HFFc6 (cell line): ENCODE measurements around the gene ATXN1. TPM values are rescaled to one million over a fixed set of nuclear protein-coding genes. Genes with fewer than 3 reads are reported as not detected.

Experiments used
- DNase-seq: peaks from one replicate; pipeline ENCODE4 v3.0.0-alpha.2; 2018
- H3K27ac Mint-ChIP-seq: 2 replicates; pipeline ENCODE4 v1.8.0; 2020; ENCODE audit warnings: mild to moderate bottlenecking, mixed read lengths
- H3K27me3 Mint-ChIP-seq: 2 replicates; pipeline ENCODE4 v1.8.0; 2021; ENCODE audit warnings: mild to moderate bottlenecking, moderate library complexity, mixed read lengths; ENCODE audit not compliant: insufficient read depth
- H3K36me3 Mint-ChIP-seq: 2 replicates; pipeline ENCODE4 v1.8.0; 2021; ENCODE audit warnings: low read depth, mixed read lengths
- H3K4me1 Mint-ChIP-seq: 2 replicates; pipeline ENCODE4 v1.8.0; 2020; ENCODE audit warnings: low read depth, mixed read lengths
- H3K4me3 Mint-ChIP-seq: 2 replicates; pipeline ENCODE4 v1.8.0; 2020; ENCODE audit warnings: mild to moderate bottlenecking, moderate library complexity, mixed read lengths
- H3K9me3 Mint-ChIP-seq: 2 replicates; pipeline ENCODE4 v1.8.0; 2020; ENCODE audit warnings: mild to moderate bottlenecking, mixed read lengths
- total RNA-seq, 6 experiments: library from RNA; stranded (reverse); fragmentation: NEBNext Ultra II Directional; extraction: Animal tissue kit (Norgen Biotek cat#: 25700); gene quantifications; 2 replicates in 1 of 6; 3 replicates in 5 of 6; pipeline ENCODE4 v1.2.3, GENCODE V29; 2021
- TF ChIP-seq, protein P1 (sequence below): fragments of 200-600 bp; sonication (generic); IDR thresholded peaks from 2 replicates; pipeline ENCODE4 v1.5.0; 2021; ENCODE audit warnings: antibody characterized with exemption, mild to moderate bottlenecking

The ATXN1 gene
- total RNA-seq, 6 experiments from 2014 or later = 28.2 to 41.5 (median 30.5) TPM

DNA sequence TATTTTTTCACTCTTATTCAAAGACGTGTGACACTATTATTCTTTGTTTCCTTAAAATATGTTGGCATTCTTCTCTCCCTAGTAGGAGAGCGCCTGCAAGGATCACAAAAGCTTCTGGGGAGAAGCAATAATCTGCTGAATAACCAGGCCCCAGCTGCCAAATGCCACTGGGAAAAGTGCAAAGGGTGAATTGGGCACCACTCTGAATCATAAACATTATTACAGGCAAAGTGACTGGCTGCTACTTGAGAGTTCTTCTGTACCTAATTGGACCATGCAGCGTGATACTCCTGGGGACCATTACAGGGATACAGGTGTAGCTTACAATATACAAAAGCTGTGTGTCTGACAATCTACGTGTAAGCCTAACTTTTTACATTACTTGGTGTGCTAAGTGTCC lies 152.8 kb downstream of the ATXN1 start:
- Mint-ChIP-seq H3K4me1 (peaks cover 7% of the 10 kb centered on the region), H3K9me3 (no peaks in the 10 kb centered on the region), H3K27ac (no peak overlapping the region), H3K27me3 (peaks cover 3% of the 10 kb centered on the region; the same call in 1 of the 2 replicates), H3K4me3 (no peak overlapping the region), H3K36me3 (peaks cover 21% of the 10 kb centered on the region)
- TF ChIP-seq, protein P1, sequence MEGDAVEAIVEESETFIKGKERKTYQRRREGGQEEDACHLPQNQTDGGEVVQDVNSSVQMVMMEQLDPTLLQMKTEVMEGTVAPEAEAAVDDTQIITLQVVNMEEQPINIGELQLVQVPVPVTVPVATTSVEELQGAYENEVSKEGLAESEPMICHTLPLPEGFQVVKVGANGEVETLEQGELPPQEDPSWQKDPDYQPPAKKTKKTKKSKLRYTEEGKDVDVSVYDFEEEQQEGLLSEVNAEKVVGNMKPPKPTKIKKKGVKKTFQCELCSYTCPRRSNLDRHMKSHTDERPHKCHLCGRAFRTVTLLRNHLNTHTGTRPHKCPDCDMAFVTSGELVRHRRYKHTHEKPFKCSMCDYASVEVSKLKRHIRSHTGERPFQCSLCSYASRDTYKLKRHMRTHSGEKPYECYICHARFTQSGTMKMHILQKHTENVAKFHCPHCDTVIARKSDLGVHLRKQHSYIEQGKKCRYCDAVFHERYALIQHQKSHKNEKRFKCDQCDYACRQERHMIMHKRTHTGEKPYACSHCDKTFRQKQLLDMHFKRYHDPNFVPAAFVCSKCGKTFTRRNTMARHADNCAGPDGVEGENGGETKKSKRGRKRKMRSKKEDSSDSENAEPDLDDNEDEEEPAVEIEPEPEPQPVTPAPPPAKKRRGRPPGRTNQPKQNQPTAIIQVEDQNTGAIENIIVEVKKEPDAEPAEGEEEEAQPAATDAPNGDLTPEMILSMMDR = no peak
- DNase-seq = no peak

DNA sequence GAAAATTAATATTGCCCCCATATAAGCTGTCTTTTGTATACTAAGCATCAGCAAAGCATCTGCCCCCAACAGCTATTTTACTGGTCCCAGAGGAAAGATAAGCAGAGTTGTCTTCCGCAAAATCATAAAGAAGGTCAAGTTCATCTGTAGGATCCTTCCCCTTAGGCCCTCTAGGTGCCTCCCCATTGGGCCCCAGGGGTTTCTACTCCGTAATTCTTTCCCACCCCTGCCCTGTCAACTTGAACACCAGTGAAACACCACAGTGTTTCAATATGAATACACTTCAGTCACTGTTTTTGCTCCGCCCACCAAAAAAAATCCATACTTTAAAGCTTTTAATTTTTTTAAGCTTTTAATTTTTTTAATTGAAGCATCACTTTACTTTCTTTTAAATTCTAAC lies 159.2 kb downstream of the ATXN1 start:
- DNase-seq = no peak
- H3K27ac Mint-ChIP-seq = no peak overlapping the region
- TF ChIP-seq, protein P1 = no peak
- H3K4me3 Mint-ChIP-seq = no peak overlapping the region
- peaks cover 1% of the 10 kb centered on the region; the same call in 1 of the 2 replicates for H3K27me3 Mint-ChIP-seq
- peaks cover 15% of the 10 kb centered on the region for H3K36me3 Mint-ChIP-seq
- no peaks in the 10 kb centered on the region for H3K9me3 Mint-ChIP-seq
- H3K4me1 Mint-ChIP-seq = peaks cover 20% of the 10 kb centered on the region

DNA sequence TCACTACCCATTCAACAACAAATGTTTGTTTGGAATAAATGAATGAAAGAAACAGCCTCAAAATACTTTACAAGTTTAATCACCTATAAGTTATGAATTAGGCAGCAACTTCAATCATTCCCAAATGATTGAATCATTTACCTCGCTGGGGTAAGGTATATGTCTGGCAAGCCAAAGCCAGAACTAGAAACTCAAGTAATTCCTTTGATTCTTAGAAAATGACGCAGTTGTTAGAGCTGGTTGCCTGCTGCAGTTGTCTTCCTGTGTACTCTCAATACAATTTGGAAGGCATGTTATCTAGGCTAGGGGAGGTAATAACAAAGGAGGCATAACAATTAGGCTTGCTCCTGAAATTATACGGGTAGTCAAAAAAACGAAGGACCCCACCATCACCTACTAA lies 160.6 kb downstream of the ATXN1 start:
- Mint-ChIP-seq H3K27ac (no peak overlapping the region), H3K4me1 (peaks cover 20% of the 10 kb centered on the region), H3K4me3 (no peak overlapping the region), H3K9me3 (no peaks in the 10 kb centered on the region), H3K36me3 (peaks cover 15% of the 10 kb centered on the region), H3K27me3 (no peaks in the 10 kb centered on the region; the same call in 1 of the 2 replicates)
- TF ChIP-seq, protein P1 = no peak
- DNase-seq = no peak

DNA sequence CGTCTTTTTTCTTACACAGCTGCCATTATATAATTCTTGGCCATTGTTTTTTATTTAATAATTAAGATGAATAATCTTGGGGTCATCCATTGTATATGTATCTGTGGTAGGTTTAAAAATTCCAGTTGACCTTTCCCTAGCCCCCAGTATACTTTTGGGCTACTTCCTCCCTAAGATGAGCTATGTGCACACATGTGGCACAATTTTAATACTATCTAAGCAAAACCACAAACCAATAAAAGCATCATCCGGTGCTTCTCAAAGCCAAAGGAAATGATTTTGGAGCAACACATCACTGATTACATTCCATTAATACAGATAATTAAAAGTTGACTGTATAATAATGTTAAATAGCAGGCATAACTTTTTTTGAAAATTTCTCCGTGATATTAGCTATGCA lies 161.2 kb downstream of the ATXN1 start:
- Mint-ChIP-seq H3K4me3 (no peak overlapping the region; the same call in 1 of the 2 replicates), H3K9me3 (no peaks in the 10 kb centered on the region), H3K27ac (0 out of 2 replicates have a peak overlapping the region, but pooled peaks have one; percentile 33), H3K36me3 (peaks cover 15% of the 10 kb centered on the region), H3K4me1 (peaks cover 20% of the 10 kb centered on the region), H3K27me3 (no peaks in the 10 kb centered on the region; the same call in 1 of the 2 replicates)
- no peak for DNase-seq
- TF ChIP-seq, protein P1 = no peak

DNA sequence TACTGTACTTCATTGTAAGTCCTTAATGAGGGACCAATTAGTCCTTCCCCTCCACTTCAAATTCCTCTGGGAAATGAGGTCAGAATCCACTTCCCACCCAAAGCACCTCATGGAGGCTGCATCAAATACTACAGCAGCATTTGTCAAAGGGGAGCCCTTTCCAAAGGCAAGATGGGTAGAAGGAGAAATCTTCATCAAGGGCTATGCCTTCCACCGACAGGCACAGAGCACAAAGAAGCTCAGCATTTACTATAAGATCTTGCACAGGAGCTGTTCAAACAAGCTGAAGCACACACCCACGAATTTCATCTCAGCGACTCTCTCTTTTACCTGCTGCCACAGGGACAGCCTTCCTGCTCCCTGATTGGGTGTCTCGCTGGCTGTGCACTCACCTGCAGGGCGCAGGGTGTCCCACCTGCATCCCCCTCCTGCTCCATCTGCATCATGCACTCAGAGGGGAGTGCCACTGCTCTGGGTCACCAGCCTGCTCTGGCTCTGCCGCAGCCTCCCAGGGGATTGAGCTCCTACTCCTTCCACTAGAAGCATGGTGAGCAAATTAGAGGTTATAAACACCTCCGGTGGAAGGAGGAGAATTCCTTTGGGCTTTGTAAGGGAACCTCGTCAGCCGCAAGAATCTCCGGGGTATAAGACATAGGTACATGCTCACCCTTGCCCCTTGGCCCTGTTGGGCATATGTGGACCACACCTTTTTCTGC lies 164.5 kb downstream of the ATXN1 start:
- TF ChIP-seq, protein P1 = no peak

More for the DNA sequence above, 164.5 kb downstream of the ATXN1 start:
- no peak overlapping the region for H3K27ac Mint-ChIP-seq
- DNase-seq = no peak
- H3K36me3 Mint-ChIP-seq = peaks cover 19% of the 10 kb centered on the region
- H3K27me3 Mint-ChIP-seq = no peaks in the 10 kb centered on the region
- H3K9me3 Mint-ChIP-seq = no peaks in the 10 kb centered on the region
- H3K4me3 Mint-ChIP-seq = no peak overlapping the region
- peaks cover 20% of the 10 kb centered on the region for H3K4me1 Mint-ChIP-seq
